Activated CD8-positive, alpha-beta memory T cell treated with anti-CD3 and anti-CD28 coated beads, Interleukin-2, amount 10 ng/mL, durations not matched to agents 7 days and 5 days (primary cell): ENCODE data around the gene SIK3. TPM values are rescaled to one million over a fixed set of nuclear protein-coding genes. Genes with fewer than 3 reads are reported as not detected.

Source experiments
- ATAC-seq: fragments of 150-1000 bp; cut with Tn5 transposase; one replicate; pipeline ENCODE4 v1.10.0; 2021; ENCODE audit warnings: moderate library complexity
- CTCF ChIA-PET: fragments of 350-600 bp; sonication (Branson Sonifier 250); formaldehyde crosslinking; loops from one replicate; lab custom pipeline; 2021; ENCODE audit warnings: antibody characterized with exemption; lab: Charles Lee
- DNase-seq: peaks from one replicate; pipeline ENCODE4 v3.0.0-alpha.2; 2020
- H3K27ac Mint-ChIP-seq: one replicate; pipeline ENCODE4 v1.8.0; 2021; ENCODE audit warnings: mild to moderate bottlenecking, mixed read lengths
- H3K27me3 Mint-ChIP-seq: one replicate; pipeline ENCODE4 v1.8.0; 2021; ENCODE audit warnings: mixed read lengths
- H3K36me3 Mint-ChIP-seq: one replicate; pipeline ENCODE4 v1.8.0; 2021; ENCODE audit warnings: mild to moderate bottlenecking, mixed read lengths
- H3K4me1 Mint-ChIP-seq: one replicate; pipeline ENCODE4 v1.8.0; 2021; ENCODE audit warnings: mixed read lengths
- H3K4me3 Mint-ChIP-seq: one replicate; pipeline ENCODE4 v1.8.0; 2021; ENCODE audit warnings: mild to moderate bottlenecking, moderate library complexity, mixed read lengths
- H3K9me3 Mint-ChIP-seq: one replicate; pipeline ENCODE4 v1.8.0; 2022; ENCODE audit warnings: low read depth, mixed read lengths
- total RNA-seq, 2 experiments: library from RNA; stranded (reverse); gene quantifications; one replicate each; pipeline ENCODE4 v1.2.3, GENCODE V29; 2021

The SIK3 gene
- total RNA-seq, 2 experiments from 2014 or later: 31.0 to 38.3 TPM

- H3K4me1 Mint-ChIP-seq: peaks cover 68% of the 10 kb centered on the region
- ATAC-seq (peak; percentile 53), DNase-seq (peak; percentile 75)
Observed at GRCh38 chr11:116930177-116930576, 168.1 kb downstream of the SIK3 start.

GRCh38 chr11:116929414-116930090 lies 168.7 kb downstream of the SIK3 start:
- no peaks in the 10 kb centered on the region for H3K9me3 Mint-ChIP-seq
- CTCF ChIA-PET: interaction anchor here (1.1 to 2.2 kb wide), 11 partner anchors 11 to 298 kb away, joined by 3 to 11 read pairs (median 4); partner anchors contain the start of genes APOA5 and PAFAH1B2
- H3K27me3 Mint-ChIP-seq: no peaks in the 10 kb centered on the region

More at GRCh38 chr11:116930177-116930576, 168.1 kb downstream of the SIK3 start:
- CTCF ChIA-PET: interaction anchor here (1.1 to 2.2 kb wide), 7 partner anchors 50 to 297 kb away, joined by 3 to 10 read pairs (median 3); no protein-coding TSS in a partner anchor
- Mint-ChIP-seq H3K9me3 (no peaks in the 10 kb centered on the region), H3K27ac (peak overlapping the region; percentile 85), H3K4me3 (peak overlapping the region; percentile 73), H3K27me3 (no peaks in the 10 kb centered on the region), H3K36me3 (peaks cover 25% of the 10 kb centered on the region)

DNA sequence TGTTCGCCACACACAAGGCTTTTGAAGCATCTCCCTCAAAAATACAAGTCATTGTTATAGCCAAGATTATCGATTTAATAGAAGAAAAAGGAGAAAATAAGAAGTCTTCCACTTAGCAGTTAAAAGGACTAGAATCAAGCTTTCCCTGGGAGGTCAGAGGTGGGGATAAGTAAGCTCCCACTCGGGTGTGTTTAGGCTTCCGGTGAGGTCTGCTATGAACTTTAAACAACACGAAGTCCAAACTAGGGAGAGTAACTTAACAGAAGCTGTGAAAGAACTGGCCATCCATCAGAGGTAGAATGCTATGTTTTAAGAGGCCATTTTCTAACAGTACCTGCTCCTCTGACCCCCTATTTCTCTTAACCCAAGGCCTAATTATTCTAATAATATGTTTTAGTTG lies 169.4 kb downstream of the SIK3 start:
- DNase-seq: no peak
- Mint-ChIP-seq H3K4me3 (peak overlapping the region; percentile 9), H3K27ac (peak overlapping the region; percentile 74), H3K9me3 (no peaks in the 10 kb centered on the region), H3K27me3 (no peaks in the 10 kb centered on the region), H3K36me3 (peaks cover 26% of the 10 kb centered on the region), H3K4me1 (peaks cover 76% of the 10 kb centered on the region)
- ATAC-seq: no peak
- CTCF ChIA-PET: interaction anchor here (1.1 to 2.2 kb wide), 6 partner anchors 10 to 299 kb away, joined by 3 to 11 read pairs (median 4); partner anchors contain the start of genes APOA5 and PAFAH1B2

More at GRCh38 chr11:116929414-116930090, 168.7 kb downstream of the SIK3 start:
- ATAC-seq (no peak), DNase-seq (no peak)
- Mint-ChIP-seq H3K4me1 (peaks cover 74% of the 10 kb centered on the region), H3K4me3 (peak overlapping the region; percentile 73), H3K36me3 (peaks cover 31% of the 10 kb centered on the region), H3K27ac (peak overlapping the region; percentile 85)

- Mint-ChIP-seq H3K4me1 (peaks cover 74% of the 10 kb centered on the region), H3K27me3 (no peaks in the 10 kb centered on the region), H3K9me3 (no peaks in the 10 kb centered on the region), H3K27ac (peak overlapping the region; percentile 80), H3K36me3 (peaks cover 22% of the 10 kb centered on the region), H3K4me3 (no peak overlapping the region)
- ATAC-seq: peak; percentile 37
- CTCF ChIA-PET: interaction anchor here (1.2 to 2.2 kb wide), 4 partner anchors 10 to 216 kb away, joined by 4 to 11 read pairs (median 7); partner anchors contain the start of genes APOA5 and PAFAH1B2
- DNase-seq: peak; percentile 44
Observed at GRCh38 chr11:116928102-116928777, 170.0 kb downstream of the SIK3 start.

- H3K4me3 Mint-ChIP-seq: peak overlapping the region; percentile 39
- H3K36me3 Mint-ChIP-seq: peaks cover 21% of the 10 kb centered on the region
- H3K27me3 Mint-ChIP-seq: no peaks in the 10 kb centered on the region
- DNase-seq (peak; percentile 65), ATAC-seq (no peak)
- H3K9me3 Mint-ChIP-seq: no peaks in the 10 kb centered on the region
- H3K4me1 Mint-ChIP-seq: peaks cover 70% of the 10 kb centered on the region
- H3K27ac Mint-ChIP-seq: peak overlapping the region; percentile 80
- CTCF ChIA-PET: interaction anchor here (0.7 to 2.1 kb wide), 5 partner anchors 9 to 168 kb away, joined by 3 to 11 read pairs (median 3); no protein-coding TSS in a partner anchor
Observed at GRCh38 chr11:116927163-116927974, 170.9 kb downstream of the SIK3 start.

- peaks cover 55% of the 10 kb centered on the region for H3K4me1 Mint-ChIP-seq
- H3K36me3 Mint-ChIP-seq: peaks cover 21% of the 10 kb centered on the region
- DNase-seq: peak; percentile 59
- peak overlapping the region; percentile 33 for H3K4me3 Mint-ChIP-seq
- ATAC-seq: peak; percentile 50
- H3K27ac Mint-ChIP-seq: peak overlapping the region; percentile 94
- H3K9me3 Mint-ChIP-seq: no peaks in the 10 kb centered on the region
- no peaks in the 10 kb centered on the region for H3K27me3 Mint-ChIP-seq
- CTCF ChIA-PET: interaction anchor here (1.0 to 1.7 kb wide), 6 partner anchors 8 to 179 kb away, joined by 3 to 8 read pairs (median 3); no protein-coding TSS in a partner anchor
Observed at GRCh38 chr11:116925050-116925449, 173.2 kb downstream of the SIK3 start.

- CTCF ChIA-PET: interaction anchor here (0.7 to 3.0 kb wide), 3 partner anchors 8 to 128 kb away, joined by 3 to 11 read pairs (median 4); partner anchors contain the start of gene APOA5
Observed at GRCh38 chr11:116918925-116919655, 179.1 kb downstream of the SIK3 start.

GRCh38 chr11:116917632-116918031 lies 180.6 kb downstream of the SIK3 start:
- no peaks in the 10 kb centered on the region for H3K9me3 Mint-ChIP-seq
- H3K4me3 Mint-ChIP-seq: no peak overlapping the region
- CTCF ChIA-PET: interaction anchor here (0.8 to 3.0 kb wide), 2 partner anchors 9 to 11 kb away, joined by 3 to 11 read pairs; no protein-coding TSS in a partner anchor
- H3K36me3 Mint-ChIP-seq: peaks cover 2% of the 10 kb centered on the region
- H3K27me3 Mint-ChIP-seq: no peaks in the 10 kb centered on the region
- DNase-seq: no peak
- no peak overlapping the region for H3K27ac Mint-ChIP-seq
- ATAC-seq: no peak
- H3K4me1 Mint-ChIP-seq: peaks cover 6% of the 10 kb centered on the region

More at GRCh38 chr11:116918925-116919655, 179.1 kb downstream of the SIK3 start:
- DNase-seq: no peak
- no peak overlapping the region for H3K27ac Mint-ChIP-seq
- H3K9me3 Mint-ChIP-seq: no peaks in the 10 kb centered on the region
- H3K4me1 Mint-ChIP-seq: peaks cover 6% of the 10 kb centered on the region
- no peaks in the 10 kb centered on the region for H3K27me3 Mint-ChIP-seq
- ATAC-seq: no peak
- no peak overlapping the region for H3K4me3 Mint-ChIP-seq
- peaks cover 5% of the 10 kb centered on the region for H3K36me3 Mint-ChIP-seq

GRCh38 chr11:116916886-116917285 lies 181.3 kb downstream of the SIK3 start:
- Mint-ChIP-seq H3K4me1 (peaks cover 6% of the 10 kb centered on the region), H3K36me3 (peaks cover 2% of the 10 kb centered on the region), H3K27ac (no peak overlapping the region), H3K4me3 (no peak overlapping the region), H3K27me3 (no peaks in the 10 kb centered on the region), H3K9me3 (no peaks in the 10 kb centered on the region)
- no peak for DNase-seq
- ATAC-seq: no peak
- CTCF ChIA-PET: interaction anchor here (0.8 to 3.0 kb wide), 3 partner anchors 8 to 12 kb away, joined by 3 to 11 read pairs (median 3); no protein-coding TSS in a partner anchor

GRCh38 chr11:116916052-116916451 lies 182.2 kb downstream of the SIK3 start:
- no peak overlapping the region for H3K27ac Mint-ChIP-seq
- CTCF ChIA-PET: no interaction called here
- no peaks in the 10 kb centered on the region for H3K9me3 Mint-ChIP-seq
- no peak overlapping the region for H3K4me3 Mint-ChIP-seq
- DNase-seq: no peak
- peaks cover 6% of the 10 kb centered on the region for H3K4me1 Mint-ChIP-seq
- ATAC-seq: no peak
- no peaks in the 10 kb centered on the region for H3K27me3 Mint-ChIP-seq
- peaks cover 2% of the 10 kb centered on the region for H3K36me3 Mint-ChIP-seq

GRCh38 chr11:116913000-116913399 lies 185.2 kb downstream of the SIK3 start:
- Mint-ChIP-seq H3K4me3 (no peak overlapping the region), H3K27me3 (no peaks in the 10 kb centered on the region), H3K4me1 (peaks cover 13% of the 10 kb centered on the region), H3K27ac (no peak overlapping the region), H3K9me3 (no peaks in the 10 kb centered on the region), H3K36me3 (peaks cover 8% of the 10 kb centered on the region)
- DNase-seq: no peak
- no peak for ATAC-seq
- CTCF ChIA-PET: no interaction called here
